Spleen (tissue), 11 donors: ENCODE measurements around the gene CMTM6. TPM values are rescaled to one million over a fixed set of nuclear protein-coding genes. Genes with fewer than 3 reads are reported as not detected.
"Not testable (repeated sequence)": the region's sequence is repeated elsewhere in the genome, so short reads cannot be mapped to it uniquely, and the experiment has no call there.

ENCODE experiments used
- DNase-seq: peaks from one replicate; pipeline ENCODE4 v3.0.0-alpha.2; 2020
- H3K27ac ChIP-seq, 8 donors: fragments of 200-600 bp; sonication (generic) in 7 of 8; 1 replicate in 4 of 8; 2 replicates in 4 of 8; pipeline versions ENCODE4 v1.5.0 to v1.8.0; 2016 to 2021; ENCODE audit warnings: inconsistent platforms in 4 of 8, mild to moderate bottlenecking in 4 of 8, moderate library complexity in 1 of 8
- H3K27me3 ChIP-seq, 7 donors: fragments of 200-600 bp; sonication (generic) in 6 of 7; replicated peaks in 1 of 7; 1 replicate in 4 of 7; 2 replicates in 3 of 7; pipeline versions ENCODE4 v1.5.0 to v1.8.0; 2016 to 2021; ENCODE audit warnings: inconsistent platforms in 3 of 7, mild to moderate bottlenecking in 1 of 7
- H3K36me3 ChIP-seq, 6 donors: fragments of 200-600 bp; sonication (generic) in 5 of 6; 1 replicate in 4 of 6; 2 replicates in 2 of 6; pipeline versions ENCODE4 v1.5.0 to v1.8.0; 2016 to 2021; ENCODE audit warnings: inconsistent platforms in 2 of 6
- H3K4me1 ChIP-seq, 6 donors: fragments of 200-600 bp; sonication (generic) in 5 of 6; 1 replicate in 3 of 6; 2 replicates in 3 of 6; pipeline versions ENCODE4 v1.5.0 to v1.8.0; 2016 to 2021; ENCODE audit warnings: inconsistent platforms in 3 of 6
- H3K4me3 ChIP-seq, 8 donors: fragments of 200-600 bp; sonication (generic) in 7 of 8; 1 replicate in 4 of 8; 2 replicates in 4 of 8; pipeline versions ENCODE4 v1.5.0 to v1.8.0; 2016 to 2021; ENCODE audit warnings: inconsistent platforms in 4 of 8, mild to moderate bottlenecking in 4 of 8, moderate library complexity in 2 of 8
- H3K9me3 ChIP-seq, 8 donors: fragments of 200-600 bp; sonication (generic) in 7 of 8; 1 replicate in 4 of 8; 2 replicates in 4 of 8; pipeline versions ENCODE4 v1.5.0 to v1.8.0; 2016 to 2021; ENCODE audit warnings: inconsistent platforms in 4 of 8
- CTCF ChIP-seq, 11 experiments: fragments of 200-600 bp in 7 of 11; fragments of 450-650 bp in 4 of 11; sonication (generic) in 4 of 11; IDR thresholded peaks in 8 of 11; conservative IDR thresholded peaks in 3 of 11; 1 replicate in 7 of 11; 2 replicates in 4 of 11; pipeline versions ENCODE4 v1.4.0 to v1.8.0; 2016 to 2021; ENCODE audit warnings: antibody characterized with exemption in 11 of 11, inconsistent platforms in 4 of 11, mild to moderate bottlenecking in 1 of 11
- POLR2A ChIP-seq, 3 donors: fragments of 450-650 bp; IDR thresholded peaks; one replicate each; pipeline ENCODE4 v1.5.1; 2017; ENCODE audit warnings: antibody characterized with exemption in 3 of 3, mild to moderate bottlenecking in 1 of 3
- POLR2AphosphoS5 ChIP-seq, 3 donors: sonication (generic); formaldehyde crosslinking; IDR thresholded peaks; one replicate each; pipeline ENCODE4 v1.5.1; 2017; ENCODE audit warnings: antibody characterized with exemption in 3 of 3
- WGBS, 5 donors: extraction: QIAGEN DNeasy Blood & Tissue Kit in 3 of 5; methylation state at CpG; one replicate each; pipeline versions ENCODE4 v1.1.5 to v1.1.7; 2013 to 2018; 5-methylcytosine and 5-hydroxymethylcytosine counted together
- intact Hi-C: fragments of 100-400 bp; cut with DNase I; formaldehyde crosslinking; loops from one replicate; pipeline ENCODE4 v1.15.0; 2023; ENCODE audit warnings: low total_unique reads
- polyA plus RNA-seq, 3 donors: library from polyadenylated mRNA; stranded (reverse); fragments of 200-250 nt; gene quantifications; one replicate each; pipeline ENCODE4 v1.2.1, GENCODE V29; 2013
- total RNA-seq, 7 donors: library from RNA; depleted of rRNA in 3 of 7; stranded (reverse); fragments of >200 nt in 3 of 7; fragmentation: NEBNext Ultra II Directional in 4 of 7; extraction: Animal tissue kit (Norgen Biotek cat#: 25700) in 4 of 7; gene quantifications; one replicate each; pipeline versions ENCODE4 v1.1.0 to v1.2.1, GENCODE V29; 2016 to 2021
- donor health status: healthy with polysubstance abuse.
- donor health status: DM: no; HTN: no; CAD: no; lungs with moderate emphysema.
- donor health status: DM: no; HTN: no; CAD: no.
- donor health status: Bipolar disorder and iron deficiency.
- donor health status: healthy.
- donor health status: DM: no; HTN: no; CAD: no.
- donor health status: DM: yes; HTN: yes; CAD: no.

CMTM6 gene
- total and polyA plus RNA-seq, 10 donors: 26.6 to 116 (median 75.4) TPM

DNA sequence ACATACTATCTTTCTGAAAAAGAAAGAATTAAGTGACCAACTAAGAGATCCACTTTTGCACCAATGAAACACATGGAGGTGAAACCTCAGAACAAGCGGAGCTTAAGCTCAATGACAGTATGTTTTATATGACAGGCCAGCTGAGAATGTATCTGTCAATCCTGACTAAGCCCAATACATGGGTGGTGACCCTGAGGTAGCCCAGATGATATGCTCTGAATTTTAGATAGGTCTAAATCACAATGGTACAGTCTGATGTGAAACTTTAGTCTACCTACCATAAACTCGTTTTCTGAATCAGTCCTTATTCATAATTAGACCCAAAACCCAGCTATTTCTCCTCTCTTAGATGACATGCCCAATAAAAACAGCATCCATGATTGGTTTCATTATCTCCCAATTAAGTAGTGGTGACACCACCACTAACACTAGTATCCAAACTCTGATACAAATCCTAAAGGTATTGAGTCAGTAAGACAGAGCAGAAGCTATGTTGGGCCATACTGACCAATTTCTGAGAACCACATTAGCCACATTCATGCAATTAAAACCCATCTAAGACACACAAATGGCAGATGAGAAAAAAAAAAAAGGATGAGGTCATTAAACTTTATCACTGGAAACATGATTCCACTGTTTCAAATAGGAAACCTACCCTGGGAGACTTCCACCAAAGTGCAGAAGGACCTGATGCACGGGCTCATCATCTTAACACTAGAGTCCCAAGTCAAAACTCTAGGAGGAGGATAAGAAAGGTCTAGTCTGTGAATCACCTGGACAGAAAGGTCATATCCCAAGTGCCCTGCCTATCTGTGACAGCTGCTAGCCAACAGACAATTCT, 20.6 kb downstream of the CMTM6 start:
- H3K9me3 ChIP-seq: no peaks in the 10 kb centered on the region
- TF ChIP-seq POLR2AphosphoS5 (IDR thresholded peaks at IDR 0.05) (no peak), POLR2A (IDR thresholded peaks at IDR 0.05) (no peak)
- WGBS, 5 donors: 91 to 99% (median 93%) methylated on average over 3 of the region's 3 CpGs
- peaks cover 0 to 72% (median 20%) of the 10 kb centered on the region in 6 donors for H3K4me1 ChIP-seq
- H3K27me3 ChIP-seq: no peaks in the 10 kb centered on the region
- H3K36me3 ChIP-seq: peaks cover 0 to 82% (median 26%) of the 10 kb centered on the region in 6 donors
- peak overlapping the region in 1 of 8 donors; percentile 91 for H3K27ac ChIP-seq
- no peak overlapping the region for H3K4me3 ChIP-seq
- intact Hi-C loops: no loop called here
- no peak for DNase-seq

DNA sequence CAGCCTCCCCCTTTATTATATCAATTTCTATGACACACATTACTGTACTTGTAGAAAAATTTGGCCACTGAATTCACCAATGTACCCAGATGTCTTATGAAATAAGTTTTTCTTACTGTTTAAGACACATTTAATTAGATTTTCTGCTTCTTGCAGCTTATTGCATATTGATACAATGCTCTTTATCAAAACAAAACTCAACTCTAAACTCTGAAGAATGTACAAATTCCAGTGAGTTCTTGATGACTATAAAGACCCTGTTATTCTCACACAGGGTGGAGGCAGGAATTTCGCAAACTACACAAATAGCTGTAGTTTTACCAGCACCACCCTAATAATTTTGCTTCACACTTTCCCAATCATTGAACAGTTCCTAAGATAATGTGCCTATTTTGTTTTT, 22.0 kb downstream of the CMTM6 start:
- Histone ChIP-seq H3K4me1 (peaks cover 0 to 73% (median 19%) of the 10 kb centered on the region in 6 donors), H3K27me3 (no peaks in the 10 kb centered on the region), H3K27ac (peak overlapping the region in 1 of 8 donors; percentile 32), H3K9me3 (no peaks in the 10 kb centered on the region), H3K4me3 (no peak overlapping the region), H3K36me3 (peaks cover 0 to 81% (median 20%) of the 10 kb centered on the region in 6 donors)
- DNase-seq: no peak
- TF ChIP-seq POLR2A (IDR thresholded peaks at IDR 0.05): no peak
- TF ChIP-seq CTCF (IDR thresholded peaks at IDR 0.05 in 8 of 11, conservative IDR thresholded peaks at IDR 0.05 in 3 of 11): no peak
- TF ChIP-seq POLR2AphosphoS5 (IDR thresholded peaks at IDR 0.05): no peak
- WGBS, 5 donors: 96 to 100% (median 97%) methylated on average over 1 of the region's 1 CpG
- intact Hi-C loops: no loop called here

- intact Hi-C loops: no loop called here
- H3K4me1 ChIP-seq: peaks cover 4 to 63% (median 25%) of the 10 kb centered on the region in 6 donors
- 91 to 99% (median 97%) methylated on average over 2 of the region's 2 CpGs for WGBS, 5 donors
Measured at GRCh38 chr3:32474201-32474600, 28.5 kb downstream of the CMTM6 start.

GRCh38 chr3:32472151-32472550, 30.5 kb downstream of the CMTM6 start:
- Histone ChIP-seq H3K4me1 (peaks cover 20 to 69% (median 40%) of the 10 kb centered on the region in 6 donors), H3K36me3 (peaks cover 0 to 51% (median 7%) of the 10 kb centered on the region in 6 donors), H3K27ac (peak overlapping the region in 2 of 8 donors; percentile 83)
- DNase-seq, intact Hi-C loops, H3K9me3 ChIP-seq, H3K27me3 ChIP-seq, H3K4me3 ChIP-seq: not testable (repeated sequence)
- WGBS, 5 donors: 88 to 95% (median 93%) methylated on average over 12 of the region's 12 CpGs

More at GRCh38 chr3:32474201-32474600, 28.5 kb downstream of the CMTM6 start:
- TF ChIP-seq CTCF (IDR thresholded peaks at IDR 0.05 in 8 of 11, conservative IDR thresholded peaks at IDR 0.05 in 3 of 11) (no peak), POLR2AphosphoS5 (IDR thresholded peaks at IDR 0.05) (no peak), POLR2A (IDR thresholded peaks at IDR 0.05) (no peak)
- DNase-seq: no peak
- H3K4me3 ChIP-seq: no peak overlapping the region
- peaks cover 0 to 57% (median 3%) of the 10 kb centered on the region in 6 donors for H3K36me3 ChIP-seq
- H3K27ac ChIP-seq: no peak overlapping the region
- H3K27me3 ChIP-seq: no peaks in the 10 kb centered on the region
- H3K9me3 ChIP-seq: no peaks in the 10 kb centered on the region

- Histone ChIP-seq H3K27ac (peak overlapping the region in 6 of 8 donors; percentile 31 to 83 (median 56)), H3K9me3 (no peaks in the 10 kb centered on the region), H3K36me3 (peaks cover 0 to 42% (median 7%) of the 10 kb centered on the region in 6 donors), H3K4me3 (no peak overlapping the region), H3K27me3 (no peaks in the 10 kb centered on the region), H3K4me1 (peaks cover 20 to 68% (median 41%) of the 10 kb centered on the region in 6 donors)
- intact Hi-C loops: loop anchor here (2.0 kb wide), 1 partner anchor 98 kb away; no protein-coding TSS in a partner anchor
- DNase-seq: no peak
- TF ChIP-seq POLR2AphosphoS5 (IDR thresholded peaks at IDR 0.05) (peak in 1 of 3 donors; percentile 36), POLR2A (IDR thresholded peaks at IDR 0.05) (no peak), CTCF (IDR thresholded peaks at IDR 0.05 in 8 of 11, conservative IDR thresholded peaks at IDR 0.05 in 3 of 11) (no peak)
- 70 to 79% (median 71%) methylated on average over 3 of the region's 3 CpGs for WGBS, 5 donors
Measured at GRCh38 chr3:32471246-32471645, 31.4 kb downstream of the CMTM6 start.
